Spleen (tissue), 7 donors: ENCODE measurements around the gene FRMPD1.

ENCODE experiments used
- CTCF ChIP-seq, 11 experiments: fragments of 200-600 bp in 7 of 11; fragments of 450-650 bp in 4 of 11; sonication (generic) in 4 of 11; IDR thresholded peaks in 8 of 11; conservative IDR thresholded peaks in 3 of 11; 1 replicate in 7 of 11; 2 replicates in 4 of 11; pipeline versions ENCODE4 v1.4.0 to v1.8.0; 2016 to 2021; ENCODE audit warnings: antibody characterized with exemption in 11 of 11, inconsistent platforms in 4 of 11, mild to moderate bottlenecking in 1 of 11
- POLR2A ChIP-seq, 3 donors: fragments of 450-650 bp; IDR thresholded peaks; one replicate each; pipeline ENCODE4 v1.5.1; 2017; ENCODE audit warnings: antibody characterized with exemption in 3 of 3, mild to moderate bottlenecking in 1 of 3
- donor health status: DM: no; HTN: no; CAD: no; lungs with moderate emphysema.
- donor health status: DM: no; HTN: no; CAD: no.
- donor health status: DM: no; HTN: no; CAD: no.

- no peak for TF ChIP-seq POLR2A (IDR thresholded peaks at IDR 0.05)
- TF ChIP-seq CTCF (IDR thresholded peaks at IDR 0.05 in 8 of 11, conservative IDR thresholded peaks at IDR 0.05 in 3 of 11), result no peak
These were observed 50.1 kb downstream of the FRMPD1 start for GRCh38 chr9:37700900-37701299.
